DMS153 treated with DMSO at 0.1 percent for 48 hours (cell line): ENCODE measurements around the gene C1orf35.

Experiments
- DNase-seq: peaks from one replicate; lab custom pipeline; 2025; ENCODE audit not compliant: unreplicated experiment; lab: John Stamatoyannopoulos, UW

The C1orf35 gene

DNA sequence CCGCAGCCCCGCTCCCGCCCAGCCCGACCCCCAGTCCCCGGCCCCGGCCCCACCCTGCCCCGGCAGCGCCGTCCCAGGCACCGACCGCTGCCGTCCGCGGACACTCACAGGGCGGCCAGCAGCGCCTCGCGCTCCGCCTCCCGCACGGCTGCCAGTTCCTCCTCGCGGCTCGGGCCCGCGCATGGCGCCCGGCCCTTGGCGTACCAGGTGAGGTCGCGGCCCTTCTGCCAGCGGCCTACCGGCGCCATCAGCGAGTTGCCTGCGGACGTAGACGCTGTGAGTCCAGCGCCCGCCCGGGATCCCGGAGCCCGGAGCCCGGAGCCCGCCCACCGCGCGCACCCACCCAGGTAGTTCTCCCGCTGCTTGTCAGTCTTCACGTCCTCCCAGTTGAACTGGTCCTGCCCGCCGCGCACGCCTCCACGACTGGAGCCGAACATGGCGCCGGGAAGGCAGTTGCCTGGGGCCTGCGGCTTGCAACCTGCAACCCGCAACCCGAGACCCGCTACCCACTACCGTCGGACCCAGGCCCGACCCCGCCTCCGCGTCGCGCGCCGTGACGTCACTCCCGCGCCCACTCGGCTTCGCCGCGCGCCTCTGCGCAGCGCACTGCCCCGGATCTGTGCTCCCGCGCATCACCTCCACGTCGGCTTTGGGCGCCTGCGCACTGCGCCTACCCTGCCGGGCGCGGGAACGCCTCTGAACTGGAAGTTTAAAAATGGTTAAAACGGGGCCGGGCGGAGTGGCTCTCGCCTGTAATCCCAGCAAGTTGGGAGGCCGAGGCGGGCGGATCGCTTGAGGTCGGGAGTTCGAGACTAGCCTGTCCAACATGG lies at the start of gene C1orf35:
Gene C1orf35 (minus strand): TSS at position 535 of the 830 bp plus-strand sequence. CDS start 98 bp downstream, at position 437.
- peak; percentile 89 for DNase-seq

- no peak for DNase-seq
Observed at GRCh38 chr1:228152918-228153258, 49.8 kb upstream of the C1orf35 start.

DNA sequence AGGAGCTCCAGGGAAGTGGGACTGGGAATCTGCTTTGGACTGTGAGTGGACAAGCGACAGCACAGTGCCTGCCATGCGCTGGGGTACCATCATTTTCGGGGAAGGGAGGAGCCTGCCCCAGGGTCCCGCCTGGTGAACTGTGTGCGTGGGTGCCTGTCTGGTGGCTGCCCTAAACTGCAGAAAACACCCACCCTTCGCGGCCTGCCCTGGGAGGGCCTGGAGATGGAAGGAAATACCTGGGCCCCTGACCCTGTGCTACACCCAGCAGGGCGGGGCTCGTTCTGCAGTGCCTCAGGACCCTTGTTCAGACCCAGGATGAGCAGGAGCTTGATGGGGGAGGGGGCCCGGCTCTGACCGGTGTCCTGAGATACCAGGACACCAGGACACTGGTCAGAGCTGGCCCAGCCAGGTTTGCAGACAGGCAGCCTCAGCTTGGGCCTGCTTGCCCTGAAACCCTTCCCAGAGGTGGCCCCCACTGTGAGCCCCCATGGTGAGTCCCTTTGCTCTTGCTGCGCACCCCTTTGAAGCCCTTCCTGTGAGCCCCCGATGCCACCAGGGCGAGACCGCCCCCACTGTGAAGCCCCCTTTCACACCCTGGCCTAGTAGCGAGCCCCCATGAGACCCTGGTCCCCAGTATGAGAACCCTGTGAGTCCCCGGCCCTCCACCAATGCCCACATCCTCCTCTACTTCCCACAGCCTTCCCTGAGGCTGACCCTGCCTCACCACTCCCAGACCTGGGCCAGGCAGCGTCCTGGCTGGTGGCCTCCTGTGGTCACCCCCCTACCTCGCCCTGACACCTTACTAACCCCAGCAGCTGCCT lies 49.2 kb upstream of the C1orf35 start:
- DNase-seq: no peak

DNA sequence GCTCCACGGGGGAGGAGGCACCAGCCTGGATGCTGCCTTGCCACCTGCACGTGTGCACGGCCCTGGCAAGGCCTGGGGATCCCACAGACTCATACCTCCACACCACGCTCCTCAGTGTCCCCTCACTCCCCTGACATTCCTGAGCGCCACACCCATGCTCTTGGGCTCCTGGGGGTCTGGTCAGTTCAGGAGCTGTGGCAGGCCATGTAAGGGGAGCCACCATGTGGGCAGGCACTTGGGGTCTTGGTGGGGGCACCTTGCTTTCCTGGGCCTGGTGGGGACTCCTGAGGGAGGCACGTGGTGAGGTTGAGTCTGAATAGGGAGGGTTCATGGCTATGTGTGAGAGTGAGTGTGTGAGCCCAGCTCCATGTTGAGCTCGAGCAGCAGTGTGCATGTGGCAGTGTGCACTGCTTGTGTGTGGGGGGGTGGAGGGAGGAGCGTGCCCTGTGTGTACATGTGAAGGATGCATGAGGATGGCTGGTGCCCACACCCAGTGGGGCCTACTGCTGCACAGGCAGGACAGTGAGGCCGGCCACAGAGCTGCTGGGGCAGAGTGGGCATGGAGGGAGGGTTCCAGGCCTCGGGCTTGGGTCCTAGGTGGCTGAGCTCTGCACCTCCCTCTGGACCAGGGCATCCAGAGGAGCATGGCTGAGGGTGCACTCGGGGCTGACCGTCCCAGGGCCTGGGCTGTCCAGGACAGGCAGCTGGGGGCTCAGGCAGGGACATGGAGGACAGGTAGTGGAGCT lies 48.2 kb upstream of the C1orf35 start:
- no peak for DNase-seq

DNA sequence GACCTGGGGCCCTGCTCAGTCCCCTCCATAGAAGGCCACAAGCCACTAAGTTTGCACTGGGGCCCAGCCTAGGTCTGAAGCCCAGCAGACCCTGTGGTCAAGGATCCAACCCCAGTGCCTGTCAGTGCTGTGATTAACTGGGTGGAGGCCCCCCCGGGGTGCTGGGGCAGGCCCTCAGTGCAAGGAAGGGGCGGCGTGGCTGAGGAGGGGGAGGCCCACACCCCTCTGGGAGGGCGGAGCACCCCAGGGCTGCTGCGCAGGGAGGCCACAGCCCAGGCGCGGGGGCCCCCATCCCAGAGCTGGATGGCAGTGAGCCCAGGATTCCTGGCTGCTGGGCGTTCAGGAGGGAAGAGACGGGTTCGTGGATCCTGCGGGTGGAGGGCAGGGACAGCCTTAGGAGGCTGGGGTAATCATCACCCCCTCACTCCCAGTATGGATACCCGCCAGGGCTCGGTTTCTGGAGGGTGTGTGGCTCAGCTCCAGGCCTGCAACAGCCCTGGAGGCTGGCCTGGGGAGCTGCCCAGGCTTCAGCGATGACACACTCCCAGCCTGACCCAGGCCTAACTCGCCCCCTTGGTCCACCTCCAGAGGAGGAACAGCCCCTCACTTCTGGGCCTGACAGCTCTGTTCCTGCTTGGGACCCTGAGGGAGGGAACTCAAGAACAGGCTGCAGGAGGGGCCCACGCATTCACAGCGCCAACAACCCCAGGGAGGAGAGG lies 47.5 kb upstream of the C1orf35 start:
- DNase-seq: no peak

GRCh38 chr1:228150120-228150460 lies 47.0 kb upstream of the C1orf35 start:
- DNase-seq: no peak

GRCh38 chr1:228149406-228150119 lies 46.4 kb upstream of the C1orf35 start, which contains the start of gene GJC2:
GJC2 (plus strand) TSS chr1:228149930; CDS start chr1:228157759, 7,829 bp downstream.
- DNase-seq: no peak

DNA sequence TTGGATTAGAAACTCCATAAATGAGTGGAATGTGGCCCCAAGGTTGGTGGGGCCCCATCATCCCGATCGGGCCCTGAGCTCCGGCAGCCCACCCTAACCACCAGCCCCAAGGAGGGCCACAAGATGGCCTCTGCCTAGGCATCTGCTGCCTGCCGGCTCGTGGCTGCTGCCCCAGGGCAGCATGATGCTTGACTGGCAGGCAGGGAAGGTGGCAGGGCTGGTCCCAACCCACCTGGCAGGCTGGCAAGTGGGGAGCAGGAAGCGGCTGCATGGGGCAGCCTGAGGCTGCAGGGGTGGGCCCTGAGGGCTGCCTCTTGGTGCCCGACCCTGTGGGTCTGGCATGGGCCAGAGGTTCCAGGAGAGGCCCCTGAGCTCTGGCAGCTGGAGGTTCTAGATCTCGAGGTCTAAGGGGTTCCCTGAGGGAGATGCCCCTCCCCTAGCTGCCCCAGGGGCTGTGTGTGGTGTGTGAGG lies 45.8 kb upstream of the C1orf35 start:
- DNase-seq: no peak

- no peak for DNase-seq
Observed at GRCh38 chr1:228148196-228148861, 45.2 kb upstream of the C1orf35 start.

DNA sequence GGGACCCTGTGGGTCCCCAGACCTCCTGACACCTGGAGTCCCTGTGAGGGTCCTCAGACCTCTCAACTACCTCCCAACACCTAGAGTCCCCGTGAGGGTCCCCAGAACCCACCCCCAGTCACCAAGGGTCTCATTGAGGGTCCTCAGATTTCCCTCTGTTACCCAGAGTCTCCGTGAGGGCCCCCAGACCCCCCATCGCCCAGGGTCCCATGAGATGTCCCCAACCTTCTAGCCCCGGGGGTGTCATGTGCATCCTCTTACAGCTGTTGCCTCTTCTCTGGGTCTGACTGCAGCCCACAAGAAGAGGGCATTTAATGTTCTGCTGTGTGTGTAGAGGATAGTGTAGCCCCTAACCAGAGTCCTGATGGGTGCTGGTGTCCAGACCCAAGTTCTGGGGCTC lies 44.6 kb upstream of the C1orf35 start:
- DNase-seq: no peak

GRCh38 chr1:228147151-228147693 lies 44.1 kb upstream of the C1orf35 start:
- no peak for DNase-seq

- DNase-seq: no peak
Observed at GRCh38 chr1:228146417-228147150, 43.5 kb upstream of the C1orf35 start.

DNA sequence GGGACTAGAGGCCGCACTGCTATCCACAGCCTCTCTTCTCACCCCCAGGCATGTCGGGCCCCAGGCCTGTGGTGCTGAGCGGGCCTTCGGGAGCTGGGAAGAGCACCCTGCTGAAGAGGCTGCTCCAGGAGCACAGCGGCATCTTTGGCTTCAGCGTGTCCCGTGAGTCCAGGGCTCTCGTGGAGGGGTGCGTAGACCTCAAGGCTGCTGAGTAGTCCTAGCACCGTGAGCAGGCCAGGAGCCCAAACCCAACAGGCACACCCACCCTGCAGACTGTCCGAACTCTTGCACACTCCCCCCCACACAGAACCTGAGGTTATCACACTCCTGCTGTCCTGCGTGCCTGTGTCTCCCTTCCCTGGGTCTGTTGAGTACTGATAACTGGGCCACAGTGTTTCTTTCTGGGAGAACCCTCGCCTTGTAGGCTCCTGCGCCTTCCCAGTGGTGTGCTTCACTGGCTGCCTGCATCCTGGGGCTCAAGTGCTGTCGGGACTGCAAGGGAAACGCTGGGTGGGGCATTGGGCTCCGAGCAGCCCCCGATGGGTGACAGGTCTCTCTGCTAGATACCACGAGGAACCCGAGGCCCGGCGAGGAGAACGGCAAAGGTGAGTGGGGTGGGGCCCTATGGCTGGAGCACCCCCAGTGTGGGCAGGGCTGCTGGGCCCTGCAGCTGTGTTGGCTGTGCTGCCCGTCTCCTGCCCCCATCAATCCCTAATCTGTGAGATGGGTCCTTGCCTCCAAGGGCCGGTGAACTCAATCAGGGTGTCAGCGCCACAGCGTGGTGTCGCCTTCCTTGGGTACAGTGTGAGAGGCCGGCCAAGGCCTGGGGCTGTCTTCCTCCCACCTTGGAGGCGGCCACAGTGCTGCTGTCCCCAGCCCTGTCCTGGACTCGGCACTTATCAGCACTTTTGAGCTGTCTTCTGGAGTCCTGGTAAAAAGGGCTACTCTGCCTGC lies 42.6 kb upstream of the C1orf35 start:
- no peak for DNase-seq

GRCh38 chr1:228144993-228145343 lies 41.8 kb upstream of the C1orf35 start:
- no peak for DNase-seq

DNA sequence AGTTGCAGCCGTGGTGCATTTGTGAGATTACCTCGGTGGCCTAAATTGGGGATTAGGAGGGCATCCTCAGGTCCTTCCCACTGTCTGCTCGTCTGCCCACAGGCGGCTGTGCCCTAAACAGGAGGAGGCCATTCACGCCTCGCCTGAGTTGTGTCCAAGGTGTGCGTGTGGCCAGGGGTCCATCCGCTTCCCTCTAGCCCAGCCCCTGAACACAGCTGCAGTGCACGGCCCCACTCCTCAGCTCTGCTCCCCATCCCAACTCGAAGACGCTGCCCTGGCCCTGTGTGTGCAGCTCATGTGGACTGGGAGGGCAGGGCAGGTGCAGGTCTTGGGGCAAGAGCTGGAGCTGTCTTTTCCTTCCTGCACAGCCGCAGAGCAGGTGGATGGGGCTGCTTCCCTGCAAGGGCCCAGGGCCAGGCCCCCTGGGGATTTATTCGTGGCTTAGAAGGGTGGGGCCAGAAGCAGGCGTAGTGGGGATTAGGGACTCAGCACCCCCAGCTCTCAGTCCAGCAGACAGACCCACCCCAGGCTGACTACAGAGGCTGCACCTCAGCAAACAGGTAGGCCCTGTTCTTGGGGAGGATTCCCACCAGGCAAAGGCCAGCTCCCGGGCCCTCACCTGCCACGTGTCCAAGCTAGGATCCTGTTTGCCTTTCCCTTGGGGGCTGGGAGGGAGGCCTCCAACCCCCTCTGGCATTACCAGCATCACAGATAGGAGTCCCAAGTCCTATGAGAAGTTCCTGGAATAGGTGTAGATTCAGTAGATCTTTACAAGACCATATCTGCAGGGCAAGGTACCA lies 41.3 kb upstream of the C1orf35 start:
- no peak for DNase-seq

DNA sequence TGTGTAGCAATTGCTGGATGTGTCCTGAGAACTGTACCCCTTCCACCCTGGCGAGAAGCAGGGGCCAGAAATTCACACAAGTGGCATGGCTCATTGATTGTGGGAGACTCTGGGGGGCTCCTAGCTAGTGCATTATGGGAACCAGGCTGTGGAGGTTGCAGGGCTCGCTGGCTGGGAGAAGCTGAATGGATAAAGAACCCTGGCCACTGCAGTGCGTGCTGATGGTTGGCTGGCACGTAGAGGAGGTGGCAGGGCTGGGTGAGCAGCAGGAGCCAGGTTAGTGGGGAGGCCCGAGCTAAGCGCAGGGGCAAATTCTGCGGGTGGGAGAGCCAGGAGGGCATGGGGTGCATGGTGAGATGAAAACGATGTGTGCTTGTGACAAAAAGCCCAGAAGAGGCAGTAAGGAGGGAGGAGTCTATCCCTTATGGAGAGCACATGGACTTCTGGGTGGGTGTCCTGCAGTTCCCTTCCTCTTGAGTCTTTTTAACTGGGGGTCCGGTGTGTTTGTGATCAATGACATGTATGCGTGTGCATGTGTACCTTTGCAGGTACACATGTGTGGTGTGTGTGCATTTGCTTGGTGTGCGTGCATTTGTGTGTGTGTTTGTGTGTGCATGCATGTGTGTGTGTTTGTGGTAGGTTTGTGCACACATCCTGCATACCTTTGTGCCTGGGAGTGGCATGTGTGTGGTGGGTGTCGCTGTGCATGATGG lies 40.5 kb upstream of the C1orf35 start:
- DNase-seq: no peak
